H1 (cell line): ENCODE data around the gene PTPRR. TPM values are rescaled to one million over a fixed set of nuclear protein-coding genes. Genes with fewer than 3 reads are reported as not detected.

ENCODE experiments used
- CTCF ChIA-PET: fragments of 300-600 bp; sonication (Branson Sonifier 250); formaldehyde crosslinking; loops from one replicate; lab custom pipeline; 2021; ENCODE audit not compliant: partially characterized antibody; lab: Charles Lee
- POLR2A ChIA-PET: fragments of 300-600 bp; sonication (Branson Sonifier 250); formaldehyde crosslinking; loops from one replicate; lab custom pipeline; 2021; ENCODE audit warnings: inconsistent platforms; ENCODE audit not compliant: partially characterized antibody; lab: Charles Lee
- DNase-seq, 2 experiments: peaks; one replicate each; pipeline versions ENCODE4 v3.0.0 to v3.0.0-alpha.2; 2010 to 2022; ENCODE audit warnings: low spot score in 2 of 2, low read depth in 1 of 2, mixed read lengths in 1 of 2
- FAIRE-seq: peaks from 2 replicates; lab custom pipeline; 2011; peaks lifted over from hg19 to GRCh38; lab: Jason Lieb, UNC
- H2AFZ ChIP-seq: 2 replicates; pipeline ENCODE4 v1.8.1; 2012; ENCODE audit warnings: low read length, inconsistent platforms
- H2AK5ac ChIP-seq: 2 replicates; pipeline ENCODE4 v1.6.1; 2013; ENCODE audit warnings: low read depth, low read length
- H2BK120ac ChIP-seq: replicated peaks from 2 replicates; pipeline ENCODE3; 2013; ENCODE audit warnings: low read depth, low read length, inconsistent platforms
- H2BK12ac ChIP-seq: 2 replicates; pipeline ENCODE4 v1.6.1; 2013; ENCODE audit warnings: low read depth, low read length
- H2BK15ac ChIP-seq: 2 replicates; pipeline ENCODE4 v1.6.1; 2013; ENCODE audit warnings: low read length
- H2BK20ac ChIP-seq: 2 replicates; pipeline ENCODE4 v1.6.1; 2013; ENCODE audit warnings: low read length
- H2BK5ac ChIP-seq: 2 replicates; pipeline ENCODE4 v1.6.1; 2013; ENCODE audit warnings: low read depth, low read length
- H3K14ac ChIP-seq: 2 replicates; pipeline ENCODE4 v1.6.1; 2013; ENCODE audit warnings: inconsistent platforms; ENCODE audit not compliant: insufficient read length
- H3K18ac ChIP-seq: 2 replicates; pipeline ENCODE4 v1.6.1; 2013; ENCODE audit warnings: low read length; ENCODE audit errors: extremely low read depth
- H3K23ac ChIP-seq: 2 replicates; pipeline ENCODE4 v1.6.1; 2013; ENCODE audit warnings: inconsistent platforms; ENCODE audit not compliant: insufficient read length
- H3K23me2 ChIP-seq: 2 replicates; pipeline ENCODE4 v1.6.1; 2013; ENCODE audit warnings: low read depth, low read length
- H3K27ac ChIP-seq: 2 replicates; pipeline ENCODE4 v1.6.1; 2011; ENCODE audit warnings: low read depth, low read length, inconsistent platforms
- H3K27me3 ChIP-seq, 4 experiments: replicated peaks in 1 of 4; 1 replicate in 1 of 4; 2 replicates in 3 of 4; pipeline versions ENCODE4 v1.6.1 to v1.8.1; 2011 to 2013; ENCODE audit warnings: low read length in 3 of 4, mild to moderate bottlenecking in 3 of 4, inconsistent platforms in 2 of 4, mixed read lengths in 2 of 4, moderate library complexity in 1 of 4; ENCODE audit not compliant: control insufficient read depth in 3 of 4, insufficient read depth in 3 of 4; ENCODE audit errors: extremely low read depth in 1 of 4
- H3K36me3 ChIP-seq, 4 experiments: 2 replicates each; pipeline versions ENCODE4 v1.6.1 to v1.8.1; 2011 to 2013; ENCODE audit warnings: mild to moderate bottlenecking in 4 of 4, low read length in 3 of 4, moderate library complexity in 2 of 4, control low read depth in 1 of 4, inconsistent platforms in 1 of 4; ENCODE audit not compliant: insufficient read depth in 4 of 4, control insufficient read depth in 2 of 4
- H3K4ac ChIP-seq: replicated peaks from 2 replicates; pipeline ENCODE3; 2013; ENCODE audit warnings: low read length, low read depth, mixed read lengths, inconsistent platforms; ENCODE audit not compliant: insufficient read length
- H3K4me1 ChIP-seq, 4 experiments: replicated peaks in 1 of 4; 1 replicate in 1 of 4; 2 replicates in 3 of 4; pipeline versions ENCODE4 v1.6.1 to v1.8.1; 2011 to 2013; ENCODE audit warnings: low read length in 3 of 4, inconsistent platforms in 2 of 4, mixed read lengths in 1 of 4; ENCODE audit not compliant: insufficient read depth in 4 of 4, control insufficient read depth in 3 of 4
- H3K4me2 ChIP-seq, 2 experiments: 2 replicates each; pipeline versions ENCODE4 v1.6.1 to v1.8.1; 2011 to 2013; ENCODE audit warnings: low read depth in 2 of 2, low read length in 2 of 2, control low read depth in 1 of 2, inconsistent platforms in 1 of 2, mild to moderate bottlenecking in 1 of 2; ENCODE audit not compliant: insufficient read depth in 1 of 2
- H3K4me3 ChIP-seq, 4 experiments: fragments of 200-600, 300-600 bp in 1 of 4; sonication (generic), shearing (Covaris generic), sonication (Bioruptor Twin) in 1 of 4; 2 replicates each; pipeline versions ENCODE4 v1.5.1 to v1.8.1; 2011 to 2016; ENCODE audit warnings: low read length in 4 of 4, low read depth in 3 of 4, control low read depth in 2 of 4, inconsistent platforms in 2 of 4, mild to moderate bottlenecking in 2 of 4, mixed read lengths in 1 of 4, moderate library complexity in 1 of 4; ENCODE audit not compliant: insufficient read depth in 2 of 4; ENCODE audit errors: extremely low read depth in 1 of 4
- H3K56ac ChIP-seq: replicated peaks from 2 replicates; pipeline ENCODE3; 2013; ENCODE audit warnings: low read depth, mild to moderate bottlenecking, mixed read lengths, low read length, inconsistent platforms; ENCODE audit not compliant: insufficient read length
- H3K79me1 ChIP-seq: 2 replicates; pipeline ENCODE4 v1.6.1; 2013; ENCODE audit warnings: low read depth, low read length, control low read depth
- H3K79me2 ChIP-seq, 2 experiments: 2 replicates each; pipeline versions ENCODE4 v1.6.1 to v1.8.1; 2012 to 2013; ENCODE audit warnings: low read length in 2 of 2, mild to moderate bottlenecking in 2 of 2, inconsistent platforms in 1 of 2; ENCODE audit not compliant: insufficient read depth in 2 of 2, control insufficient read depth in 1 of 2
- H3K9ac ChIP-seq, 4 experiments: replicated peaks in 1 of 4; 1 replicate in 1 of 4; 2 replicates in 3 of 4; pipeline versions ENCODE4 v1.6.1 to v1.8.1; 2011 to 2013; ENCODE audit warnings: low read depth in 3 of 4, low read length in 3 of 4, control low read depth in 2 of 4, mild to moderate bottlenecking in 2 of 4, moderate library complexity in 2 of 4, inconsistent platforms in 1 of 4; ENCODE audit errors: extremely low read depth in 1 of 4
- H3K9me3 ChIP-seq, 2 experiments: 2 replicates each; pipeline versions ENCODE4 v1.6.1 to v1.8.1; 2012 to 2013; ENCODE audit warnings: mild to moderate bottlenecking in 2 of 2, moderate library complexity in 2 of 2, control low read depth in 1 of 2, inconsistent platforms in 1 of 2, low read depth in 1 of 2, low read length in 1 of 2, mixed read lengths in 1 of 2; ENCODE audit not compliant: insufficient read depth in 2 of 2
- H4K20me1 ChIP-seq, 2 experiments: replicated peaks in 1 of 2; 2 replicates each; pipeline versions ENCODE3 to v1.8.1; 2011 to 2013; ENCODE audit warnings: inconsistent platforms in 2 of 2, low read length in 2 of 2, mild to moderate bottlenecking in 1 of 2; ENCODE audit not compliant: insufficient read depth in 2 of 2, control insufficient read depth in 1 of 2
- H4K5ac ChIP-seq: 2 replicates; pipeline ENCODE4 v1.6.1; 2013; ENCODE audit warnings: low read length, low read depth, mixed read lengths, inconsistent platforms; ENCODE audit not compliant: insufficient read length
- H4K8ac ChIP-seq: 2 replicates; pipeline ENCODE4 v1.8.0; 2013; ENCODE audit warnings: mild to moderate bottlenecking, moderate library complexity, low read length, inconsistent platforms; ENCODE audit not compliant: insufficient read depth; ENCODE audit errors: extremely low read depth
- H4K91ac ChIP-seq: replicated peaks from 2 replicates; pipeline ENCODE3; 2013; ENCODE audit warnings: low read length, mixed read lengths, inconsistent platforms; ENCODE audit not compliant: insufficient read length
- MAFK ChIP-seq: IDR thresholded peaks from 2 replicates; pipeline ENCODE4 v1.6.1; 2012; ENCODE audit warnings: low read depth, mild to moderate bottlenecking, improper control_type of control experiment, low read length
- YY1 ChIP-seq: IDR thresholded peaks from 2 replicates; pipeline ENCODE4 v1.6.1; 2011; ENCODE audit warnings: low read depth, mild to moderate bottlenecking, low read length
- WGBS, 2 experiments: shearing (Covaris generic) in 1 of 2; methylation state at CpG; one replicate each; pipeline versions ENCODE4 v1.1.6 to v1.1.7; 2013 to 2015; ENCODE audit warnings: low lambda C conversion rate in 2 of 2, mixed read lengths in 2 of 2, inconsistent platforms in 1 of 2, low coverage in 1 of 2, missing lambda C conversion rate in 1 of 2; ENCODE audit not compliant: insufficient replicate concordance in 2 of 2, insufficient coverage in 1 of 2, insufficient read length in 1 of 2; ENCODE audit errors: extremely low coverage in 1 of 2, missing lambda C conversion rate in 1 of 2; 5-methylcytosine and 5-hydroxymethylcytosine counted together
- polyA plus RNA-seq, 7 experiments: library from polyadenylated mRNA; depleted of rRNA in 3 of 7; stranded (reverse) in 5 of 7; unstranded in 2 of 7; fragments of >200 nt in 5 of 7; fragments of 200-250 nt in 2 of 7; gene quantifications; 1 replicate in 5 of 7; 2 replicates in 1 of 7; 4 replicates in 1 of 7; pipeline versions ENCODE4 v1.2.1 to v1.2.3, GENCODE V29; 2011 to 2013; ENCODE audit warnings: missing spikeins in 2 of 7, mixed read lengths in 2 of 7
- total RNA-seq: library from RNA; stranded (reverse); fragmentation: NEBNext Ultra II Directional; extraction: Animal tissue kit (Norgen Biotek cat#: 25700); gene quantifications from 2 replicates; pipeline ENCODE4 v1.2.1, GENCODE V29; 2021

The PTPRR gene
- total and polyA plus RNA-seq, 2 of the 8 experiments (the other 6 are each of a cell fraction or from before 2014, with no cell fraction given): 0.07 to 0.35 TPM

- Histone ChIP-seq H2BK15ac (no peak overlapping the region), H3K27me3 (no peaks in the 10 kb centered on the region), H4K91ac (no peak overlapping the region), H2AK5ac (no peak overlapping the region), H3K27ac (no peak overlapping the region), H4K5ac (no peak overlapping the region), H3K56ac (no peak overlapping the region), H3K14ac (no peak overlapping the region), H3K4ac (no peak overlapping the region), H2AFZ (no peak overlapping the region), H3K9ac (no peak overlapping the region), H3K4me3 (no peak overlapping the region), H2BK20ac (no peak overlapping the region), H4K8ac (no peak overlapping the region), H2BK5ac (no peak overlapping the region), H2BK120ac (no peak overlapping the region), H4K20me1 (no peaks in the 10 kb centered on the region), H3K36me3 (no peaks in the 10 kb centered on the region), H2BK12ac (no peak overlapping the region), H3K79me2 (no peaks in the 10 kb centered on the region), H3K18ac (no peak overlapping the region), H3K9me3 (no peaks in the 10 kb centered on the region), H3K79me1 (no peaks in the 10 kb centered on the region), H3K23ac (no peak overlapping the region), H3K4me2 (no peak overlapping the region), H3K23me2 (no peaks in the 10 kb centered on the region), H3K4me1 (no peaks in the 10 kb centered on the region)
- WGBS, 2 experiments: 88% methylated on average over 4 of the region's 4 CpGs; no CpG with 5 or more reads in 1 of the 2 experiments
- CTCF ChIA-PET: interaction anchor here (0.6 to 2.5 kb wide), 3 partner anchors 8 to 1193 kb away, joined by 3 to 12 read pairs (median 3); no protein-coding TSS in a partner anchor
- FAIRE-seq: no peak
- POLR2A ChIA-PET: no interaction called here
- TF ChIP-seq YY1: no peak
- peak; percentile 5; the same call in 1 of the 2 replicates for TF ChIP-seq MAFK
- no peak for DNase-seq
Measured at GRCh38 chr12:70598467-70599193, 321.9 kb downstream of the PTPRR start.
